Activated gamma-delta T cell treated with anti-CD3 and anti-CD28 coated beads, Interleukin-2, amount 50 U/mL, for 16 hours (primary cell): ENCODE measurements around the gene EHD3.
"Not testable (repeated sequence)": the region's sequence is repeated elsewhere in the genome, so short reads cannot be mapped to it uniquely, and the experiment has no call there.

Experiments
- DNase-seq: peaks from one replicate; pipeline ENCODE4 v3.0.0-alpha.2; 2020; ENCODE audit warnings: low read depth

Gene EHD3

DNA sequence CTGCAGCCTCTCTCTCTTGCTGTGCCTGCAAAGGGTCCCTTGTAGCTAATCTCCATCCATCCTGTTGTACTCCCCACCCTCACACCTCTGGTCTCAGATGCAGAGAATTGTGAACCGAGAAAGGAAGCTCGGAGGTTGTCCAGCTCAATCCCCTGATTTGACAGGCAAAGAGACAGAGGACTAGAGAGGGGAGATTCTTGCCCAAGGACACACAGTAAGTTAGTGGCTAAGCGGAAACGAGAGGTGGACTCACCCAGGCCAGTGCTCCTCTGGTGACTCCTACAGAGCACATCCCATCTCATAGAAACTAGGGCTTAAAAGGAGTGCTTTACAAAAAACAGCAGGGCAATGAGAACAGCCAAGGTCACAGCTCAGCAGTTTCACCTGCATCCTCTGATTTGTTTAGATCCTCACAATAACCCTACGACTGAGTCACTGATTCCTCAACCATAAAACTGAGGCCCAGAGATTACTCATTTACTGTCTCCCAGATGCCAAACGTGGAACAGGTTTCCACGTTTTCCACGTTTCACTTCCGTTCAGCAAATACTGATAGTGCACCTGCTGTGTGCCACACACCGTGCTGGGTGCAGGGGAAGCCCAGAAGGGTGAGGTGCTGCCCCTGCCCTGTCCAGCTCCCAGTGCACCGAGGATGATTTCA lies 22.1 kb downstream of the EHD3 start:
- DNase-seq = no peak

DNA sequence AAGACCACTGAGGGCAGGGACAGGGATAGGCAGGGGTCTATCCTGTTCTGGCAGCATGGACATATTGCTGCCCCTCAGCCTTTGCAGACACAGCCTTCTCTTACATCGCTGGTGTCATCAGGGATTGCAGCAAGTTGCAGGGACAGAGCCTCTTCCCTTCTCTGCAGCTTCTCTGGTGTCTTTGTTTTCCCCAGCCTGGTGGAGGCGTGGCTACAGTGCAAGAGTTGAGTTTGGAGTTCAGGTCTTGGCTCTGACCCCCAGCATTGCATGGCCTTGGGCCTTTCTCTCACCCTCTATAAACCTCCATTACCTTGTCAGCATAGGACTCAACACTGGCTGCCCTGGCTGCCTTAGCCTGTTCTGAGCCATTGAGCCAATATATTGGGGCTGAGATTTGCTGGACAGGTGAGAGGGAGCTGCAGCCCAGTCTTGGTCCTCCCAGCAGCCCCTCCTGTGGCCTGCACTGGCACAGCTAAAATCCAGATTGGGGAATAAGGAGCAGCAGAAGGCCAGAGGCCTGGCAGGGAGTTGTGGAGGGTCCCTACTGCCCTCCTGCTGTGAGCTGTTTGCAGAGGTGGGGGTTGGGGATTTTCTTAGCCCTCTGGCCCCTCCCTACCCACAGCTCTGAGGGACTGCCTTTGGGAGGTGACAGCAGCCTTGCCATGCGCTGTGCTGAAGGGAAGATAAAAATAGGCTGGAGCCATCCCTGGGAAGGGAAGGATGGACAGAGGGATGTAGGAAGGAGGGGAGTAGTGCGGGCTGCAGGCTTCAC lies 22.8 kb downstream of the EHD3 start:
- DNase-seq = no peak

DNA sequence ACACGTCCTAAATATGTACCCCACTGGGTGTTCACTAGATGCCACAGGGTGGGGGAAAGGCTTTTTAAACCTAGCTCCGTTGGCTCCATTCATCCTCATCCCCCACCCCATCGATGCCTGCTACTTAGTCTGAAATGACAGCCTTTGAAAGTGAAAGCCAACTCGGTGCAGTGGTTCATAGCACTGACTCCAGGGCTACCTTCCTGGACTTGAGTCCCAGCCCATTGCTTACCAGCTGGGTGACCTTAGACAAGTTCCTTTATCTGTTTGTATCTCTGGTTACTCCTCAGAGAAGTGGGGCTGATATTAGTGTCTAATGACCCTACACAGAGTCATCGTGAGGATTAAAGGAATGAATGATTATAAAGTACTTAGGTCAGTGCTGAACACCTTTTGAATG lies 24.4 kb downstream of the EHD3 start:
- no peak for DNase-seq

DNA sequence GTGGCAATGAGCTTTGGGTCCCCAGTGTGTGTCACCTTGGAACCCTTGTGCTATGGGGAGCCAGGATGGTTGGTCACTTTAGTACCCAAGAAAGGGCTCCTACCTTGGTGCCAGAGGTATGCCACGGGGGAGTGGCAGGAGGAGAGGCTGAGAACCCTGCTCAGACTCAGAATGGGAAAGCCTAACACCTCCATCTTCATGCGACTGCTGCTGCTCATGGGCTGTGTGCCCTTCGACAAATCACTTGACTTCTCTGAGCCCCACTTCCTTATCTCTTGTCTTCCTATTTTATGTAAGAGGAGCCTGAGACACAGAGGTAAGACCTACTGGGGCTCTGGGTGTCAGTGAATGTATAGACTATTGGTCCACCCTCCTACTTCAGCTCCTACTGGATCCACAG lies 25.1 kb downstream of the EHD3 start:
- DNase-seq = no peak

DNA sequence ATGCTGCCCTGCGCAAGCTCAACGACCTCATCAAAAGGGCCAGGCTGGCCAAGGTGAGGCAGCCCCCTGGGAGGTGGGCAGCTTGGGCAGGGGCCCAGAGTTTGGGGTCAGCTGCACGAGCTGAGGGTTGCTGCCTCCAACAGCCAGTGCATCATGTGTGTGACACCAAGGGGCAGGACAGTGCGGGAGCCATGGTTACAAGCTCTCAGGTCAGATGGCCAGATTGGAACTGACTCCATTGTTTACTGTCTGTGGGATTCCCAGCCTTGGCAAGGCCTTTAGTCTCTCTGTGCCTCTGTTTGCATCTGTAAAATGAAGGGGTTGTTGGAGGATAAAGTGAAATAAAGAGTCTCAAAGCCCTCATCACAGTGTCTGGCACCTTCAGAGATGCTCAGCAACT lies 26.9 kb downstream of the EHD3 start:
- DNase-seq = no peak

DNA sequence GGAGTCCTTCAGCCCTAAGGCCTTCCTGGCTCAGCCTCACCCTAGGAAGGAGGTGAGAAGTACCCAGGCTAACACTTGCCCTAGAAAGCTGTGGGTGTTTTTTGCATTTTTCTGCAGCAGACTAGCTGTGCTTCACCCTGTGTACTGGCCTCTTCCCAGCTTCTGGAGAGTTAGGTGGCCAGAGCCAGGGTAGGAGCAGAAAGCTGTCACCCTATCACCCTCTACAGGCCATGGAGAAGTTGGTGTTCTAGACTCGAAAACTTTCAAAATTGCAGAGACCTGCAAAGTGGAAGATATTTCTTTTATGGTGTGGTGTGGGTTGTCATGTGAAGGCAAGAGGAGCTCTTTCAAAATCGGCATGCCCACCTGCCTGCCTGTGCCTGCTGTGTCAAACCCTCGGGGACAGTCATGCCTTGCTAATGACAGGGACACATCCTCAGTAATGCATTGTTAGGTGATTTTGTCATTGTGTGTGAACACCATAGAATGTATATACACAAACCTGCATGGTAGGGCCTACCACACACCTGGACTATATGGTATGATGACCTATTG lies 29.8 kb downstream of the EHD3 start:
- DNase-seq = no peak

DNA sequence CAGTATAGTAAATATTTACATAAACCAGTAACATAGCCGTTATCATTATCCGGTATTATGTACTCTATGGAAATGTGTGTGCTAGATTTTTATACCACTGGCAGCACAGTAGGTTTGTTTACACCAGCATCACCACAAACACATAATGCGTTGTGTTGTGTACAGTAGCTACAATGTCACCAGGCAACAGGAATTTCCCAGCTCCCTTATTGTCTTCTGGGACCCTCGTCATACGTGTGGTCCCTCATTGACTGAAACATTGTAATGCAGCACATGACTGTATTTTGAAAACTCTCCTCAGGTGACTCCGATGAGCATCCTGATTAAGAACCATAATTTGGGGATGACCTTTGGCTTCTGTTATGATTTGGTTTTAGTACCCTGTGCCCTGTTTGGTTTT lies 31.3 kb downstream of the EHD3 start:
- DNase-seq = no peak

DNA sequence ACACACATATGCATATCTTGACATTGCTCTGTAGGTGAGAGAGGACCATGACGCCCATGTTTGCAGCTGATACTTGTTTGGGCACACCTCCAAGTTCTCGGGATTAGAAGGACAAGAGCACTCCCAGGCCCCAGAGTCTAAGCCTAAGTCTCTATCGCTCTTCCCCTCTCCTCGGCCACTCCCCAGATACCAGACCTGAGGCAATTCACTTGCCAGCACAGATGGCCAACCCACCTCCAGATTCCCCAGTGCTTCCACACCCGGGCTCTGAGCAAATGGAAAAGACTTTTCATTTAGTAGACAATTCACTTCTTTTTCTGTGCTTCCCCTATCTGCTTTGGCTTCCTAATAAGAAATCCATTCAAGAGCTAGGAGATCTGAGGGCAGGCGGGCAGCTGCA lies 32.9 kb downstream of the EHD3 start:
- no peak for DNase-seq

DNA sequence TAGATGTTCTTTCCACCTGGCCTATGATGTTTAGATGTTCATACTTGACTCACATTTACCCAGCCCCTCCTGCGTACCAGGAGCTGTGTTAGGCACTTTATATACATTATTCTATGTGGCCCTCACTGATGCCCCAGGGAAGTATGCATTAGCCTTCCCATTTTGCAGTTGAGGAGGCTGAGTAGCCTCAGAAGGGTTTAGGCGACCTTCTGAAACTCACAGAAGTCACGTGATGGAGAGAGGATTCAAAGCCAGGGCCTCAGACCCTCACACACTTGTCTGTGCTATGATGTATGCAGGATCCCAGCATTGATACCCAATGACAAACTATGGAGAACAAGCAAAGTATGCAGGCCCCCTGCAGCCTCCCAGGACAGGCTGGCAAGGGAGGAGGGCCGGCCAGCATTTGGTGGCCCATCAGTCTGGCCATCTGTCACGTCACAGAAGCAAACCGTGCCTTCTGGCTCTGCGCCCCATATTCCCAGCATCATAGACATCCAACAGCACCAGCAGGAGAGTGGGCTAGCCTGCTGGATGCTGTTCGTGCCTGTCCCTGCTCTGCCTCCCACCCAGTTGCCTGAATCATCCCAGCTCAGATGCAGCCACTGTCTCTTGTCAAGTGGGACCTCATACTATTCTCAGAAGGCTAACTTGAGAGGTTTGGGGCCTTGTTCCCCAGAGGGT lies 33.6 kb downstream of the EHD3 start:
- DNase-seq = no peak

DNA sequence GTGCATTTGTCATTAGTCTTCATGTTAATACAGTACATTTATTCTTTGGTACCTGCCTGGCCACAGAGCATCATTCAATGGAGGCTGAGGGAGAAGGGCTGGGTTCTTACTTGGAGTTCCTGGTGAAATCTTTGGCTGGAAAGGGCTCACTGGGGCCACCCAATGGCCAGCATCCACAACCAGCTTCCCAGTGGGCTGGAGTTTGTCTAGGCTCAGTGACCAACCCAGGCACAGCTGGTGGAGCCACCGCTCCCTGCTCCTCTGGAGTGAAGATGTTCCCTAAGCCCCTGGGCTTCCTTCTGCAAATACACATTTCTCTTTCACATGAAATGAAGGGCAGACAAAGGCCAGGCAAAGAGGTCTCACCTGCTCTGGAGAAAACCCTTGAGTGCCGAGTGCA lies 34.4 kb downstream of the EHD3 start:
- DNase-seq = no peak

DNA sequence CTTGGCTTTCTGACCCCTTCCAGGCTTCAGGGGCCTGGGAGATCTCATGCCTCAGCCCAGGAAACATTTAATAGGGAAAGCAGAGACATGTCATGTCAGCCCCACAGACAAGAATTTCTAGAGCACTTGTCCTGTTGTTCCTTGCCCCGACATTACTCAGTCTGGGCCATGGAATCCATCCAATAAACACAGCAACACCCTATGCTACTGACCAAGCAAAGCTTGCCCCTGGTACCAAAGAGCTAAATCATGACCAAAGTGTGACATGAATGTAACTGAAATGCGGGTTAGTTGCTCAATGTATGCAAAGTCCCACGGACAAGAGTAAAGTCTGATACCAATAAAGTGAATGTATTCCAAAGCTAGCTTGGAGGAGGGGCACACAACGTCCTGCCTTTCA lies 35.1 kb downstream of the EHD3 start:
- no peak for DNase-seq

DNA sequence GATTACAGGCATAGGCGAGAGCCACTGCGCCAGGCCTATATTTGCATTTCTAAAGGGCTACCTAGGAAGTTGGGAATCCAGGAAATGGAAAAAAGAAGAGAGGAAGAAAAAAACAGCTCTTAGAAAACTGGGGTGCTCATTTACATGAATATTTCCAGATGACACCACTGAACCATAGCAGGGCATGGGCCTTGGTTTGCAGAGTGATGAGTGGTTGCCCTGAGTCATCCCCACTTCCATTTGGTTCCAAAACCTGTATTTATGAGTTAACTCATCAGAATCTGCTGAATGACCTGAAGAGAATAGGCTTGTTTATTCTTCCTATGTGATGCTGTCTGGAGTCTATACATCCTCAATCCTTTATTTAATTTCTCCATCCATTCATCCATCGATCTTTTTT lies 36.2 kb downstream of the EHD3 start:
- no peak for DNase-seq

DNA sequence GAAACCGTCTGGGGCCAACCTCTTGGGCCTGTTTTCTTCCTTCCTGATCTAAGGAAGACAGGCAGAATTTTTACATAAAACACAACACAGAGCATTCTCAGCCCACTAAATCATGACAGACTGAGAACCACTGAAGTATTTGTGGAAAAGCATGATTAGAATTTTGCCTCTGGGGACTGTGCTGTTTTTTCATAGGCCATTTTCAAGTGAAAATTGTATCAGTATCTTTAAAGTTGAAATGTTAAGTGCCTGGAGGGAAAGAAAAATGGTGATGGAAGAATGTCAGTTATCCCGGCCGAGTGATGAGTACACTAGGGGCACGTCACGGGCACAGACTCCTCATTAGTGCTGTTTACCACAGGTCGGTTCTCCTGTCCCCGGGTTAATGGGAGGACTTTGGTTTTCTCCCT lies 36.9 kb downstream of the EHD3 start:
- no peak for DNase-seq

DNA sequence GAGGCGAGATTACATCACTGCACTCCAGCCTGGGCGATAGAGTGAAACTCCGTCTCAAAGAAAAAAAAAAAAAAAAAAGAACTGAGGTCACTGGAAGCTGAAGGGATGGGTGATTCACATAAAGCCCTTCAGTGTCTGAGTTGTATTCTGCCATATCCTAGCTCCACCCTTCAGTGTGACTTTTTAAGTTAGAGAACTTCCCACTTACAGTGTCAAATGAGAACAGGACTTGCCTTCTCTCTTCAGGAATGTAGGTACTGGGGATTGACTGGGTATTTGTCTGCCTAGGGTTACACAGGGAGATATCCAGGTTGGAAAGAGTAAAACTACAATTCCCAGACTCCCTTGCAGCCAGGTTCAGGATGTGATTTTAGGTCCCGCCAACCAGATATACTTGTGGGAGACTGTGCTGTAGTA lies 37.9 kb downstream of the EHD3 start:
- DNase-seq = no peak

DNA sequence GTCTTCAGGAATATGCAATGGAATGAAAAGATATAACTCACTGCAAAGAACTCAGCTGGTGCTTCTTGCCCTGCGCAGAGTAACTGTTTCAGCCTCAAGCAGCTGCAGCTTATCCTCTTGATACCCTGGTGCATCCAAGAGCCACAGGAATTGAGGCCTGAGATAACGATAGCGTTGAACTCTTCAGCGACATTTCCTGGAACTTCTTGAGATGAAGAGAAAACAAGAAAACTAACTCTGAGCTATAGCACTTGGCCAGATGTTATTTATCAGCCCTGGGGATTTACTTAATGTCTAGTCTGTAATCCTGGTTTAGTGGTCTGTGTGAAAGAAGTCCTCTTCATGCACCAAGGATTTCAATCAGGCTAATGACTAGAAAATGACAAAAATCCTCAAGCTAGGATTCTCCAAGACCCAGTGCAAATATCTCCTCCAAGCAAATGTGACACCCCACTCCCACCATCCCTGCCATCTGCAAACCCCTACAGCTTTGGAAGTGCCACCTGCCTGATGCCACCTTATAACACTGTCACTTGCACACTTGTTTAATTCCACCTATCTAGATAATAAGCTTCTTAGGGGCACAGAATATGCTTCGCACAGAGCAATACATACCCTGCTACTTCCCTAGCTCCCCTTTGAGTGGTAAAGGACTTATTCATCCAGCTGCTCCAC lies 40.6 kb downstream of the EHD3 start:
- no peak for DNase-seq

DNA sequence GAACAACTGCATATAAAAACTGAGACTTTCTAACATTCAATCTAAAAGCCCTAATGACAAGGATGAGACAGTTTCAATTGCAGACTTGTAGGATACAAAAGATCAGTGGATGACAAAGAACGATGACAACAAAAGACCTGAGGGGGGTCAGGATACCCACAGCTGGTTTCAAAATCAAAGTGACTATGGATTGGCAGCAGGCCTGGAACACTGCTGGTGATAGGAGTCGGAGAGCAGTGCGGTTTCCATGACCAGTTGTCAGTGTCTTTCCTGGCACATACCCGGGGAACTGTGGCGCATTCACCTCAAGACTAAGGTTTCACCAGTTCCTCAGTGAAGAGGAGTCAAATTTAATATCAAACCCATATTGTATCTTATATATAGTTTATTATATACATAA lies 42.0 kb downstream of the EHD3 start:
- no peak for DNase-seq

DNA sequence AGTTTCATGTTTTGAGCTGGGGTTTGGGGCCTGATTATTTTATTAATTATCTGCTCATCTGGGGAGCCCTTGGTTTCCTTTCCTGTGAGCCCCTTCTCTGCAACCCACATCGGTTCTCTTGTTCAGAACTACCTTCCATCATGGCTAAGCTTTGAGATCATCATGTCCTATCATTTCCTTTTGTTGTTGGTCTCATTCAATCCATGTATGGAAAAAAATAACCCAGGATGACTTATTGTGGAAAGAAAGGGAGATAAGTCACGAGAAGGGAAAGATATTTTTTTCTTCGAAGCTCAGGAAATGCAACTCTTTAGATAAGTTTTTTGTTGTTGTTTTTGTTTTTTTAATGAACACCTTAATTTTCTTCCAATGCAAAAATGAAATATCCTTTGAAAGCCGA lies 43.7 kb downstream of the EHD3 start:
- no peak for DNase-seq

DNA sequence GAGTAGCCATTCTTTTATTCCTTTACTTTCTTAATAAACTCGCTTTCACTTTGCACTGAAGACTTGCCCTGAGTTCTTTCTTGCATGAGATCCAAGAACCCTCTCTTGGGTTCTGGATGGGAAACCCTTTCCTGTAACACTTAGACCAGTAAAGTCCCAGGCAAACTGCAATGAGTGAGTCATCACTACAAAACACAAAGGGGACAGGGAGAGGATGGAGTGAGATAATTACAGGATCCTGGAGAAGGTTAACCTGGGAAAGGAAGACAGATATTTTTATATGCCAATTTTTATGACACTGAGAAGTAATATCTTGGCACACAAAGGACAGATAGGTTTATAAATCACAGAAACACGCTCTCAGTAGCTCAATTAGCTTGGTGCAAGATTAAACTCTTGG lies 48.7 kb downstream of the EHD3 start:
- DNase-seq = no peak

DNA sequence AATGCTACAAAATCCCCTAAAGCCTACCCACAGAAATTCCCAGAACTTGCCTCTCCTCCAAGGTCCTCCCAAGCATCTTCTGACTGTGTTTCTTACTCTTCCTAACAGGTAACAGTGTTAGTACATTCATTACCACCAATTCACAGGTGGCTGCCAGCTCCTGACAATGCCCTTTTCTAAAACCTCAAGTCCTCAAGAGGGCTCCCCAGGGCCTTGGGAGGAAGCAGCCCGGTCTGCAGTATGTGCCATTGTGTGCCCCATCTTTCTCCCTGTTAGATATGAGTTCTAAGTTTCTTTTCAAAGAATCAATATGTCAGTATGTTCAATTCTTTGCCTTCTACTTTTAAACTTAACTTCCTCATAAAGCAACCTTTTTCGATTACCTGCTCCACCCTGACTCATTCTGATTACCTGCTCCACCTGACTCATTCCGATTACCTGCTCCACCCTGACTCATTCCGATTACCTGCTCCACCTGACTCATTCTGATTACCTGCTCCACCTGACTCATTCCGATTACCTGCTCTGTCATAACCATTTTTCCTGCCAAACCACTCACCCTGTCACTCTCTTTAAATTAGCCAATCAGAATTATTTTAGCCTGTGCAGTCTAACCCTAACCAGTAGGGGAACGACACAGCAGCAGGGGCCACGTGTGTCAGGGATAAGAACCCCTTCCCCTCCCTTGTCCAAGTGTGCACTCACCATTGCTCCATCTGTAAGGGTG lies 49.4 kb downstream of the EHD3 start:
- DNase-seq = not testable (repeated sequence)

DNA sequence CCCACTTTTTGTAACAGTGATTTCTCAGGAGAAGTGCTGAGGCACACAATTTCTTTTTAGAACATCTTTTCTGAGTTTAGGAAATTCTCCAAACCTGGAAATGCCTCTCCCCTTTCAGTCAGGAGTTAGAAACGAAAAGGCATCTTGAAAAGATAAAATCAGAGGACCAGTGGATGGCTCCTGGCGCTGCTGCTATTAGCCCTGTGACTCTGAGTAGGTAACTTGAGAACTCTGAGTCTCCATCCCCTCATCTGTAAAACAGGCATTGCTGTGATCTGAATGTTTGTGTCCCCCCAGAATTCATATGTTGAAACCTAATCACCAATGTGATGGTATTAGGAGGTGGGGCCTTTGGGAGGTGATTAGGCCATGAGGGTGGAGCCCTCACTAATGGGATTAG lies 50.2 kb downstream of the EHD3 start:
- DNase-seq = no peak

DNA sequence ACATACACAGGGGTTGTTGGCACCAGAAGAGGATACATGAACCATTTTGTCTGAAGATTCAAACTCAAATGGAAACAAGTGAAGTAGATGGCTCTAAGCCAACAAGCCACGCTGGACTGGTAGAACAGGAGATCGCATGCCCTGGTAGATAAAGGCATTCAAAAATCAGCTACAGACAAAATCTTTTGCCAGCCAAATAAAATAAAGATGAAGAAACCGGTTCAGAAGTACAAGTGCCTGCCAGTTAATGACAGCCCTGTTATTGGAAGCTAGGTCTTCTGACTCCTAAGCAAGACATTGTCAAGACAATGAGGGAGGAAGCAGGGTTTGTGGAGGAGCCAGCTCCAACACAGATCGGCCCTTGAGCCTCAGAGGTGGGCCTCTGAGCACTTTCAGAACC lies 52.3 kb downstream of the EHD3 start:
- DNase-seq = no peak
